WERI-Rb-1 (cell line): ENCODE measurements around the gene ELN.

ENCODE experiments used
- DNase-seq: peaks from one replicate; pipeline ENCODE4 v3.0.0-alpha.2; 2020
- H3K27ac ChIP-seq: fragments of 250-450 bp; sonication (Bioruptor Pico); 2 replicates; pipeline ENCODE4 v1.5.1; 2020; ENCODE audit warnings: mild to moderate bottlenecking, moderate library complexity
- H3K27me3 ChIP-seq: fragments of 250-450 bp; sonication (Bioruptor Pico); 2 replicates; pipeline ENCODE4 v1.5.1; 2021; ENCODE audit warnings: mild to moderate bottlenecking, low read depth, moderate library complexity; ENCODE audit not compliant: insufficient read depth, severe bottlenecking
- H3K36me3 ChIP-seq: fragments of 250-450 bp; sonication (Bioruptor Pico); 2 replicates; pipeline ENCODE4 v1.5.1; 2020; ENCODE audit warnings: mild to moderate bottlenecking, moderate library complexity
- H3K4me3 ChIP-seq: 2 replicates; pipeline ENCODE4 v1.5.1; 2011; ENCODE audit warnings: low read depth, mild to moderate bottlenecking, control low read depth, low read length
- H3K9me3 ChIP-seq: fragments of 250-450 bp; sonication (Bioruptor Pico); 2 replicates; pipeline ENCODE4 v1.5.1; 2021; ENCODE audit warnings: mild to moderate bottlenecking, moderate library complexity; ENCODE audit not compliant: severe bottlenecking
- CTCF ChIP-seq: IDR thresholded peaks from 2 replicates; pipeline ENCODE4 v1.5.1; 2011; ENCODE audit warnings: low read depth, mild to moderate bottlenecking, control low read depth, inconsistent platforms, low read length

ELN gene

DNA sequence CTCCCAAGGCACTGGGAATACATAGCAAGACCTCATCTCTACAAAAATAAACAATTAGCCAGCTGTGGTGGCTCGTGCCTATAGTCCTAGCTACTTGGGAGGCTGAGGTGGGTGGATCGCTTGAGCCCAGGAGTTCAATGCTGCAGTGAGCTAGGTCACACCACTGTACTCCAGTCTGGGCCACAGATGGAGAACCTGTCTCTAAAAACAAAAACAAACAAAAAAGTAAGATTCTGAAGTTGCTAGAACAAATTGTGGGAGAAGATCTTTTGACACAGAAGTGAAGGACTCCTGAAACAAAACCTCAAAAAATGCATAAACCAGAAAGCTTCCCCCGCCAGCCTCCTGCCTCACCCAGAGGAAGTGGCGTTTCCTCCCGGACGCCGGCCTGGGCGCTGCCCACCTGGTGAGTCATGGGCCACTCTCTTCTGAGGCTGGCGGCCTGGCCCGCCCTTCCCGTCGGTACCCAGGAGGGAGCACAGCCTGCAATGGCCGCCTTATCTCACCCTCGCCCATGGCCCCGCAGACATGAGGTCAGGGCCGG is 25.4 kb upstream of the ELN start:
- Histone ChIP-seq H3K4me3 (no peak overlapping the region), H3K36me3 (no peaks in the 10 kb centered on the region), H3K9me3 (no peaks in the 10 kb centered on the region), H3K27me3 (no peaks in the 10 kb centered on the region), H3K27ac (no peak overlapping the region)
- TF ChIP-seq CTCF: no peak
- DNase-seq: no peak

DNA sequence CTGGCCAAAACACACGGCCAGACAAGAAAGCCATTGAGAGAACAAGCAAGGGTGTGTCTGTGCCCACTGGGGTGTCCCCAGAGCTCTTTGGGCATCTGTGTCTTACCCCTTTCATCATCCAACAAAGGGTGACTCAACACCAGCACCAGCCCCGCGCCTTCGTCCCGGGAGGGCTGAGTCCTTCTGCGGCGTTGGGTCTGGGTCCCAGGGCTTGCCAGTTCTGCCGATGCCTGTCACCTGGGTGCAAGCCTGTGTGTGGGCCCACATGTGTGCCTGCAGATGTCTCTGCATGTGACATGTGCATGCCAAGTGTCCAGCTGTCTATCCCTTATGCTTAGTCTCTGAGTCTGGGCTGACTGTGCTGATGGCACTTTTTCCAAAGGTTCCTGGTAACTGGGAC is 24.4 kb upstream of the ELN start:
- H3K9me3 ChIP-seq: no peaks in the 10 kb centered on the region
- no peak overlapping the region for H3K27ac ChIP-seq
- H3K4me3 ChIP-seq: no peak overlapping the region
- no peak for TF ChIP-seq CTCF
- H3K27me3 ChIP-seq: no peaks in the 10 kb centered on the region
- no peak for DNase-seq
- no peaks in the 10 kb centered on the region for H3K36me3 ChIP-seq

DNA sequence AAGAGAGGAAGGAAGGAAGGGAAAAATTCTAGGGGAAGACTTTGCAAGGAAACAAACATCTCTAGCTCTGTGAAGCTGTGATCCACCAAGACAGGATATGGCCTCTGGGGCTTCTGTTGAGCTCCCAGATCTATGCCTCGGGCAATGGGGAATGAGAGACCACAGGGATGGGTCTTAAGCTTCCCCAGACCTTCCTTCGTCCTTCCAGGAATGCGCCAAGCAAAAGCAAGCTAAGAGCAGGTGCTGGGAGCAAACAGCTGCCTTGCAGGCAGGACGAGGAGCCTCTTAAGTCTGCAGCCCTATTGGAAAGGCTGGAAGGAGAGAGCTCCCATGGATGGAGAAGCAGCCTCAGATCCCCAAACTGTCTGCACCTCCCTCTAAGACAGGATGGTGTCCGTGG is 21.9 kb upstream of the ELN start:
- no peaks in the 10 kb centered on the region for H3K9me3 ChIP-seq
- TF ChIP-seq CTCF: no peak
- no peaks in the 10 kb centered on the region for H3K27me3 ChIP-seq
- no peak overlapping the region for H3K27ac ChIP-seq
- H3K36me3 ChIP-seq: no peaks in the 10 kb centered on the region
- DNase-seq: no peak
- no peak overlapping the region for H3K4me3 ChIP-seq

DNA sequence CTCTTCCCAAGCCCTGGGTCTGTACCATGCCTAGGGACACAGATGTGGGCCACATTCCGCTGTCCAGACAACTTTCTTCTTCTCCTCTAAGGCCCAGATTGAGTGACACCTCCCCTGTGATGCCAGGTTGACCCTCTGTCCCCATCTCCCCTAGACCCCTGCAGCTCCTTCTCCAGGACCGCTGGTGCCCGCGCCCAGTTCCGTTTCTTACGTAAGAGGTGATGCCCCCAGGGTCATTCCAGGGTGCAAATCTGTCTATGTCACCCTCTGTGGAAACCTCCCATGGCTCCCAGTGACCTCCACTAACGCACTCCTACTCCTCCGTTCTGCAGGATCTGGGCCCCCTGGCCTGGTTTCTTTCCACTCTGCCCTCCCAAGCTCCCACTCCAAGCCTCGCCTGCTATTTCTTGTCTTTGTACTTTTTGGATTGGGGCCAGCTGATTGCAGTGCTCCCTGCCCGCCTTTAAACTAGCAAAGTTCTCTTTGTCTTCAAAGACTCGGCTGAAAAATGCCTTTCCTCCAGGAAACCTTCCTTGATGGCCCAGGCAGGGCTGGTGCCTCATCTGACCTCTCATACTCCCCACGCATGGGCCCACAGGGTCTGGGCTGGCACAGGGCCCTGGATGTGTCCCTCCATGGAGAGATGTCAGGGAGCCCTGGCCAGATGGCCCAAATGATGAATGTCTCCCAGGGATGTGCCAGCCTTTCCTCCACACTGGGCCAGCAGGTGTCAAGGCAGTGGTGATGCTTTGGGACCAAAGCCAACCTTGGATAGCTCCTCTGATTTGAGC is 21.3 kb upstream of the ELN start:
- Histone ChIP-seq H3K27ac (no peak overlapping the region), H3K9me3 (no peaks in the 10 kb centered on the region), H3K36me3 (no peaks in the 10 kb centered on the region), H3K4me3 (no peak overlapping the region), H3K27me3 (no peaks in the 10 kb centered on the region)
- no peak for TF ChIP-seq CTCF
- DNase-seq: no peak

DNA sequence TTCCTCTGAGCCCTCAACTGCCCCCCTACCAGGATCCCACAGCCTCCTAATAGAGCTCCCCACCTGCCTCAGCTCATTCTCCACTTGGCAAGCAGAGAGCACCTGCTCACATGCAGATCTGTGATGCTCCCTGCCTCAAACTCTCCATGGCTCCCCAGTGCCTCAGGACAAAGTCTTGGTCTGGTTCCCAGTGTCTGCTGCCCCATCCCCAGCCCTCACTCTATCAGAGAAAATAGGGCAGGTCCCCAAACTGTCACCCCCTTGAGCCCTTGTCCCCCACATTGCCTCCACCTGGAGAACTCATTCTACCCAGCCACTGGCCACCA is 20.8 kb upstream of the ELN start:
- Histone ChIP-seq H3K27ac (no peak overlapping the region), H3K4me3 (no peak overlapping the region), H3K36me3 (no peaks in the 10 kb centered on the region), H3K9me3 (no peaks in the 10 kb centered on the region), H3K27me3 (no peaks in the 10 kb centered on the region)
- no peak for TF ChIP-seq CTCF
- DNase-seq: no peak

GRCh38 chr7:74008687-74009086 is 19.3 kb upstream of the ELN start:
- Histone ChIP-seq H3K36me3 (no peaks in the 10 kb centered on the region), H3K4me3 (no peak overlapping the region), H3K27ac (no peak overlapping the region), H3K9me3 (no peaks in the 10 kb centered on the region), H3K27me3 (no peaks in the 10 kb centered on the region)
- DNase-seq: no peak
- TF ChIP-seq CTCF: no peak
